WERI-Rb-1 (cell line): Measurements from ENCODE around the gene SFXN5.

Experiments used
- DNase-seq: peaks from one replicate; pipeline ENCODE4 v3.0.0-alpha.2; 2020
- H3K27ac ChIP-seq: fragments of 250-450 bp; sonication (Bioruptor Pico); 2 replicates; pipeline ENCODE4 v1.5.1; 2020; ENCODE audit warnings: mild to moderate bottlenecking, moderate library complexity
- H3K27me3 ChIP-seq: fragments of 250-450 bp; sonication (Bioruptor Pico); 2 replicates; pipeline ENCODE4 v1.5.1; 2021; ENCODE audit warnings: mild to moderate bottlenecking, low read depth, moderate library complexity; ENCODE audit not compliant: insufficient read depth, severe bottlenecking
- H3K36me3 ChIP-seq: fragments of 250-450 bp; sonication (Bioruptor Pico); 2 replicates; pipeline ENCODE4 v1.5.1; 2020; ENCODE audit warnings: mild to moderate bottlenecking, moderate library complexity
- H3K4me3 ChIP-seq: 2 replicates; pipeline ENCODE4 v1.5.1; 2011; ENCODE audit warnings: low read depth, mild to moderate bottlenecking, control low read depth, low read length
- H3K9me3 ChIP-seq: fragments of 250-450 bp; sonication (Bioruptor Pico); 2 replicates; pipeline ENCODE4 v1.5.1; 2021; ENCODE audit warnings: mild to moderate bottlenecking, moderate library complexity; ENCODE audit not compliant: severe bottlenecking
- CTCF ChIP-seq: IDR thresholded peaks from 2 replicates; pipeline ENCODE4 v1.5.1; 2011; ENCODE audit warnings: low read depth, mild to moderate bottlenecking, control low read depth, inconsistent platforms, low read length

SFXN5 gene

GRCh38 chr2:73063909-73064875 lies 7.3 kb downstream of the SFXN5 start:
- no peak for TF ChIP-seq CTCF
- no peaks in the 10 kb centered on the region for H3K27me3 ChIP-seq
- DNase-seq: no peak
- no peak overlapping the region for H3K27ac ChIP-seq
- H3K36me3 ChIP-seq: peaks cover 4% of the 10 kb centered on the region
- H3K9me3 ChIP-seq: no peaks in the 10 kb centered on the region
- no peak overlapping the region for H3K4me3 ChIP-seq

GRCh38 chr2:73063472-73063871 lies 8.0 kb downstream of the SFXN5 start:
- DNase-seq: no peak
- no peak overlapping the region for H3K4me3 ChIP-seq

GRCh38 chr2:73059106-73059505 lies 12.4 kb downstream of the SFXN5 start:
- H3K36me3 ChIP-seq: peaks cover 24% of the 10 kb centered on the region
- no peaks in the 10 kb centered on the region for H3K27me3 ChIP-seq
- no peak overlapping the region for H3K27ac ChIP-seq
- no peak for DNase-seq
- TF ChIP-seq CTCF: no peak
- H3K4me3 ChIP-seq: no peak overlapping the region
- peaks cover 2% of the 10 kb centered on the region for H3K9me3 ChIP-seq

More at GRCh38 chr2:73063472-73063871, 8.0 kb downstream of the SFXN5 start:
- Histone ChIP-seq H3K27me3 (no peaks in the 10 kb centered on the region), H3K27ac (no peak overlapping the region), H3K9me3 (no peaks in the 10 kb centered on the region), H3K36me3 (peaks cover 2% of the 10 kb centered on the region)
- TF ChIP-seq CTCF: no peak

- Histone ChIP-seq H3K36me3 (peaks cover 24% of the 10 kb centered on the region), H3K4me3 (no peak overlapping the region), H3K27me3 (no peaks in the 10 kb centered on the region), H3K27ac (no peak overlapping the region), H3K9me3 (peaks cover 2% of the 10 kb centered on the region)
- TF ChIP-seq CTCF: no peak
- no peak for DNase-seq
These were observed 16.5 kb downstream of the SFXN5 start for GRCh38 chr2:73054980-73055379.

GRCh38 chr2:73053316-73054114 lies 18.0 kb downstream of the SFXN5 start:
- peaks cover 24% of the 10 kb centered on the region for H3K36me3 ChIP-seq
- no peak for DNase-seq
- H3K27ac ChIP-seq: no peak overlapping the region
- no peaks in the 10 kb centered on the region for H3K27me3 ChIP-seq
- H3K4me3 ChIP-seq: no peak overlapping the region
- no peak for TF ChIP-seq CTCF
- peaks cover 2% of the 10 kb centered on the region for H3K9me3 ChIP-seq
